Dendritic cell treated with granulocyte-macrophage colony-stimulating factor and Interleukin-4, amounts not matched to agents 40 ng/mL and 50 ng/mL, for 4 days (primary cell): ENCODE data around the gene GLB1L3.
"Not testable (repeated sequence)": the region's sequence is repeated elsewhere in the genome, so short reads cannot be mapped to it uniquely, and the experiment has no call there.

Experiments
- H3K27ac Mint-ChIP-seq: one replicate; pipeline ENCODE4 v1.8.0; 2022; ENCODE audit warnings: mild to moderate bottlenecking, mixed read lengths
- H3K27me3 Mint-ChIP-seq: one replicate; pipeline ENCODE4 v1.8.0; 2022; ENCODE audit warnings: mild to moderate bottlenecking, mixed read lengths
- H3K36me3 Mint-ChIP-seq: one replicate; pipeline ENCODE4 v1.8.0; 2022; ENCODE audit warnings: low read depth, mixed read lengths
- H3K4me1 Mint-ChIP-seq: one replicate; pipeline ENCODE4 v1.8.0; 2022; ENCODE audit warnings: low read depth, mixed read lengths
- H3K4me3 Mint-ChIP-seq: one replicate; pipeline ENCODE4 v1.8.0; 2022; ENCODE audit warnings: mild to moderate bottlenecking, moderate library complexity, mixed read lengths
- H3K9me3 Mint-ChIP-seq: one replicate; pipeline ENCODE4 v1.8.0; 2022; ENCODE audit warnings: mixed read lengths
- intact Hi-C: fragments of 100-400 bp; cut with micrococcal nuclease; formaldehyde crosslinking; loops from one replicate; pipeline ENCODE4 v1.15.0; 2022

Gene GLB1L3

GRCh38 chr11:134343646-134344045 lies 67.5 kb downstream of the GLB1L3 start:
- Mint-ChIP-seq H3K36me3 (no peaks in the 10 kb centered on the region), H3K27ac (no peak overlapping the region), H3K4me1 (no peaks in the 10 kb centered on the region), H3K9me3 (no peaks in the 10 kb centered on the region), H3K4me3 (no peak overlapping the region), H3K27me3 (peaks cover 9% of the 10 kb centered on the region)
- intact Hi-C loops, result loop anchor here (2.0 kb wide), 1 partner anchor 63 kb away; no protein-coding TSS in a partner anchor

- not testable (repeated sequence) for H3K4me1 Mint-ChIP-seq, H3K36me3 Mint-ChIP-seq, H3K27me3 Mint-ChIP-seq, H3K4me3 Mint-ChIP-seq, H3K9me3 Mint-ChIP-seq, H3K27ac Mint-ChIP-seq
- intact Hi-C loops, result loop anchor here (2.0 kb wide), 1 partner anchor 64 kb away; no protein-coding TSS in a partner anchor
These were observed 68.5 kb downstream of the GLB1L3 start for GRCh38 chr11:134344497-134345236.

- Mint-ChIP-seq H3K36me3 (no peaks in the 10 kb centered on the region), H3K4me1 (no peaks in the 10 kb centered on the region), H3K9me3 (no peaks in the 10 kb centered on the region), H3K4me3 (no peak overlapping the region), H3K27me3 (peaks cover 5% of the 10 kb centered on the region), H3K27ac (no peak overlapping the region)
- intact Hi-C loops, result loop anchor here (2.0 kb wide), 1 partner anchor 64 kb away; no protein-coding TSS in a partner anchor
These were observed 69.0 kb downstream of the GLB1L3 start for GRCh38 chr11:134345237-134345550.

GRCh38 chr11:134346101-134346975 lies 70.2 kb downstream of the GLB1L3 start:
- Mint-ChIP-seq H3K27me3 (peaks cover 3% of the 10 kb centered on the region), H3K4me1 (no peaks in the 10 kb centered on the region), H3K36me3 (no peaks in the 10 kb centered on the region), H3K27ac (no peak overlapping the region), H3K9me3 (no peaks in the 10 kb centered on the region), H3K4me3 (no peak overlapping the region)
- intact Hi-C loops, result no loop called here

- Mint-ChIP-seq H3K27ac (no peak overlapping the region), H3K4me3 (no peak overlapping the region), H3K36me3 (no peaks in the 10 kb centered on the region), H3K9me3 (no peaks in the 10 kb centered on the region), H3K27me3 (peaks cover 3% of the 10 kb centered on the region), H3K4me1 (no peaks in the 10 kb centered on the region)
- intact Hi-C loops, result no loop called here
These were observed 70.8 kb downstream of the GLB1L3 start for GRCh38 chr11:134346976-134347350.

- Mint-ChIP-seq H3K4me1 (no peaks in the 10 kb centered on the region), H3K9me3 (no peaks in the 10 kb centered on the region), H3K27me3 (peaks cover 2% of the 10 kb centered on the region), H3K36me3 (no peaks in the 10 kb centered on the region), H3K4me3 (no peak overlapping the region), H3K27ac (no peak overlapping the region)
- intact Hi-C loops, result no loop called here
These were observed 71.3 kb downstream of the GLB1L3 start for GRCh38 chr11:134347441-134347840.

- Mint-ChIP-seq H3K4me3 (no peak overlapping the region), H3K9me3 (no peaks in the 10 kb centered on the region), H3K27me3 (no peaks in the 10 kb centered on the region), H3K36me3 (no peaks in the 10 kb centered on the region), H3K4me1 (no peaks in the 10 kb centered on the region), H3K27ac (no peak overlapping the region)
- intact Hi-C loops, result no loop called here
These were observed 73.1 kb downstream of the GLB1L3 start for GRCh38 chr11:134349109-134349801.

- peaks cover 1% of the 10 kb centered on the region for H3K27me3 Mint-ChIP-seq
- no peaks in the 10 kb centered on the region for H3K36me3 Mint-ChIP-seq
- no peak overlapping the region for H3K27ac Mint-ChIP-seq
- no peaks in the 10 kb centered on the region for H3K9me3 Mint-ChIP-seq
- H3K4me1 Mint-ChIP-seq, result no peaks in the 10 kb centered on the region
- intact Hi-C loops, result no loop called here
- H3K4me3 Mint-ChIP-seq, result no peak overlapping the region
These were observed 73.7 kb downstream of the GLB1L3 start for GRCh38 chr11:134349802-134350355.

- intact Hi-C loops, result no loop called here
- H3K4me3 Mint-ChIP-seq, result no peak overlapping the region
- no peaks in the 10 kb centered on the region for H3K36me3 Mint-ChIP-seq
- no peaks in the 10 kb centered on the region for H3K9me3 Mint-ChIP-seq
- no peaks in the 10 kb centered on the region for H3K4me1 Mint-ChIP-seq
- peaks cover 2% of the 10 kb centered on the region for H3K27me3 Mint-ChIP-seq
- H3K27ac Mint-ChIP-seq, result no peak overlapping the region
These were observed 74.2 kb downstream of the GLB1L3 start for GRCh38 chr11:134350381-134350780.

GRCh38 chr11:134352111-134352510 lies 75.9 kb downstream of the GLB1L3 start:
- peaks cover 2% of the 10 kb centered on the region for H3K27me3 Mint-ChIP-seq
- H3K9me3 Mint-ChIP-seq, result no peaks in the 10 kb centered on the region
- H3K27ac Mint-ChIP-seq, result no peak overlapping the region
- H3K4me1 Mint-ChIP-seq, result no peaks in the 10 kb centered on the region
- no peak overlapping the region for H3K4me3 Mint-ChIP-seq
- H3K36me3 Mint-ChIP-seq, result no peaks in the 10 kb centered on the region
- intact Hi-C loops, result no loop called here

- intact Hi-C loops, result no loop called here
- no peaks in the 10 kb centered on the region for H3K9me3 Mint-ChIP-seq
- H3K27me3 Mint-ChIP-seq, result peaks cover 7% of the 10 kb centered on the region
- H3K27ac Mint-ChIP-seq, result no peak overlapping the region
- no peaks in the 10 kb centered on the region for H3K4me1 Mint-ChIP-seq
- no peaks in the 10 kb centered on the region for H3K36me3 Mint-ChIP-seq
- no peak overlapping the region for H3K4me3 Mint-ChIP-seq
These were observed 79.0 kb downstream of the GLB1L3 start for GRCh38 chr11:134355136-134355535.

GRCh38 chr11:134355656-134356055 lies 79.5 kb downstream of the GLB1L3 start:
- H3K27me3 Mint-ChIP-seq, result peaks cover 9% of the 10 kb centered on the region
- H3K36me3 Mint-ChIP-seq, result no peaks in the 10 kb centered on the region
- H3K4me1 Mint-ChIP-seq, result no peaks in the 10 kb centered on the region
- intact Hi-C loops, result no loop called here
- no peak overlapping the region for H3K4me3 Mint-ChIP-seq
- H3K9me3 Mint-ChIP-seq, result no peaks in the 10 kb centered on the region
- no peak overlapping the region for H3K27ac Mint-ChIP-seq

GRCh38 chr11:134356656-134357544 lies 80.7 kb downstream of the GLB1L3 start:
- Mint-ChIP-seq H3K9me3 (no peaks in the 10 kb centered on the region), H3K36me3 (no peaks in the 10 kb centered on the region), H3K4me3 (no peak overlapping the region), H3K27me3 (peaks cover 11% of the 10 kb centered on the region), H3K27ac (no peak overlapping the region), H3K4me1 (no peaks in the 10 kb centered on the region)
- intact Hi-C loops, result no loop called here
